HEK293 (cell line): Measurements from ENCODE around the gene SLC33A1.

Experiments used
- CTCF ChIA-PET: fragments of 350-600 bp; formaldehyde crosslinking; extraction: SDS; loops from one replicate; lab custom pipeline; 2021; ENCODE audit warnings: antibody characterized with exemption; lab: Yijun Ruan, JAX
- POLR2A ChIA-PET: fragments of 300-600 bp; formaldehyde crosslinking; extraction: SDS; loops from one replicate; lab custom pipeline; 2020; ENCODE audit warnings: antibody characterized with exemption, inconsistent platforms; lab: Yijun Ruan, JAX
- H3K27ac ChIP-seq: fragments of 200-500 bp; sonication (Bioruptor generic); 2 replicates; pipeline ENCODE4 v1.5.1; 2014; ENCODE audit warnings: low read depth, low read length, control low read depth, inconsistent platforms; ENCODE audit errors: extremely low read depth
- H3K36me3 ChIP-seq, 2 experiments: fragments of 200-500 bp in 1 of 2; sonication (Bioruptor generic) in 1 of 2; 1 replicate in 1 of 2; 2 replicates in 1 of 2; pipeline ENCODE4 v1.5.1; 2014 to 2017; ENCODE audit warnings: inconsistent platforms in 2 of 2, low read length in 2 of 2; ENCODE audit not compliant: control insufficient read depth in 2 of 2, insufficient read depth in 1 of 2
- H3K4me1 ChIP-seq: fragments of 200-500 bp; sonication (Bioruptor generic); 2 replicates; pipeline ENCODE4 v1.5.1; 2014; ENCODE audit warnings: mild to moderate bottlenecking, low read length, inconsistent platforms; ENCODE audit not compliant: control insufficient read depth, insufficient read depth
- H3K4me3 ChIP-seq: 2 replicates; pipeline ENCODE4 v1.5.1; 2011; ENCODE audit warnings: low read depth, mild to moderate bottlenecking, control low read depth, low read length, moderate library complexity
- H3K9me3 ChIP-seq: fragments of 200-500 bp; sonication (Bioruptor generic); 2 replicates; pipeline ENCODE4 v1.5.1; 2014; ENCODE audit warnings: low read depth, low read length, inconsistent platforms; ENCODE audit not compliant: control insufficient read depth, insufficient read depth
- IKZF3 ChIP-seq: fragments of 450-650 bp; IDR thresholded peaks from 2 replicates; pipeline ENCODE4 v1.5.0; 2018; ENCODE audit warnings: missing biosample characterization, mild to moderate bottlenecking, missing genetic modification characterization, moderate library complexity
- KLF8 ChIP-seq: fragments of 450-650 bp; formaldehyde crosslinking; IDR thresholded peaks from 2 replicates; pipeline ENCODE4 v1.5.1; 2016; ENCODE audit warnings: missing biosample characterization, missing genetic modification characterization
- PRDM2 ChIP-seq: fragments of 450-650 bp; formaldehyde crosslinking; IDR thresholded peaks from 2 replicates; pipeline ENCODE4 v1.5.1; 2016; ENCODE audit warnings: missing biosample characterization, missing genetic modification characterization, borderline replicate concordance
- ZBTB11 ChIP-seq: fragments of 450-650 bp; formaldehyde crosslinking; conservative IDR thresholded peaks from 2 replicates; pipeline ENCODE4 v1.5.1; 2016; ENCODE audit warnings: low read depth, missing biosample characterization, missing genetic modification characterization
- ZBTB17 ChIP-seq: fragments of 450-650 bp; formaldehyde crosslinking; IDR thresholded peaks from 2 replicates; pipeline ENCODE4 v1.5.1; 2016; ENCODE audit warnings: missing biosample characterization, missing genetic modification characterization
- ZBTB48 ChIP-seq: fragments of 450-650 bp; formaldehyde crosslinking; IDR thresholded peaks from 2 replicates; pipeline ENCODE4 v1.5.1; 2016; ENCODE audit warnings: missing biosample characterization, missing genetic modification characterization
- ZIC2 ChIP-seq: fragments of 450-650 bp; formaldehyde crosslinking; IDR thresholded peaks from 2 replicates; pipeline ENCODE4 v1.5.1; 2016; ENCODE audit warnings: missing biosample characterization, missing genetic modification characterization
- ZNF114 ChIP-seq: fragments of 450-650 bp; formaldehyde crosslinking; IDR thresholded peaks from 2 replicates; pipeline ENCODE4 v1.5.0; 2017; ENCODE audit warnings: missing biosample characterization, missing genetic modification characterization
- ZNF302 ChIP-seq: fragments of 450-650 bp; formaldehyde crosslinking; IDR thresholded peaks from 2 replicates; pipeline ENCODE4 v1.5.1; 2016; ENCODE audit warnings: missing biosample characterization, missing genetic modification characterization, low read depth
- ZNF341 ChIP-seq: fragments of 450-650 bp; formaldehyde crosslinking; IDR thresholded peaks from 2 replicates; pipeline ENCODE4; 2016; ENCODE audit warnings: low read depth, missing biosample characterization, missing genetic modification characterization
- ZNF354C ChIP-seq: fragments of 450-650 bp; formaldehyde crosslinking; IDR thresholded peaks from 2 replicates; pipeline ENCODE4 v1.5.1; 2016; ENCODE audit warnings: missing biosample characterization, missing genetic modification characterization, low read depth, borderline replicate concordance
- ZNF366 ChIP-seq: fragments of 450-650 bp; formaldehyde crosslinking; conservative IDR thresholded peaks from 2 replicates; pipeline ENCODE4 v1.5.1; 2016; ENCODE audit warnings: missing biosample characterization, missing genetic modification characterization
- ZNF530 ChIP-seq: fragments of 450-650 bp; formaldehyde crosslinking; IDR thresholded peaks from 2 replicates; pipeline ENCODE4 v1.5.1; 2016; ENCODE audit warnings: low read depth, missing biosample characterization, missing genetic modification characterization
- ZSCAN23 ChIP-seq: fragments of 450-650 bp; formaldehyde crosslinking; IDR thresholded peaks from 2 replicates; pipeline ENCODE4 v1.5.1; 2016; ENCODE audit warnings: missing biosample characterization, missing genetic modification characterization
- TF ChIP-seq, protein P1 (sequence below): fragments of 450-650 bp; formaldehyde crosslinking; IDR thresholded peaks from 2 replicates; pipeline ENCODE4 v1.5.1; 2016; ENCODE audit warnings: missing biosample characterization, missing genetic modification characterization
- TF ChIP-seq, protein P2 (sequence below): fragments of 450-650 bp; formaldehyde crosslinking; conservative IDR thresholded peaks from 2 replicates; pipeline ENCODE4 v1.5.1; 2016; ENCODE audit warnings: low read depth, missing biosample characterization, missing genetic modification characterization

The SLC33A1 gene

GRCh38 chr3:155891321-155891720, 37.1 kb upstream of the SLC33A1 start:
- Histone ChIP-seq H3K4me3 (no peak overlapping the region), H3K27ac (no peak overlapping the region), H3K4me1 (no peaks in the 10 kb centered on the region), H3K9me3 (no peaks in the 10 kb centered on the region), H3K36me3 (peaks cover 13 to 33% of the 10 kb centered on the region in 2 experiments; a peak in 2 of 3 replicates)
- POLR2A ChIA-PET = interaction anchor here (0.6 kb wide), 1 partner anchor 71 kb away, joined by 4 read pairs; no protein-coding TSS in a partner anchor
- CTCF ChIA-PET = no interaction called here
- TF ChIP-seq PRDM2 (no peak), ZNF302 (tag by site-specific recombination) (no peak), ZNF530 (no peak), ZNF114 (tag by site-specific recombination) (no peak), ZIC2 (tag by site-specific recombination) (no peak), ZBTB11 (tag by site-specific recombination) (no peak), IKZF3 (tag by site-specific recombination) (no peak), KLF8 (no peak), ZSCAN23 (tag by site-specific recombination) (no peak), ZNF354C (tag by site-specific recombination) (no peak), ZNF366 (tag by site-specific recombination) (no peak), ZBTB17 (tag by site-specific recombination) (no peak), ZBTB48 (no peak), ZNF341 (no peak)
- TF ChIP-seq, protein P1, sequence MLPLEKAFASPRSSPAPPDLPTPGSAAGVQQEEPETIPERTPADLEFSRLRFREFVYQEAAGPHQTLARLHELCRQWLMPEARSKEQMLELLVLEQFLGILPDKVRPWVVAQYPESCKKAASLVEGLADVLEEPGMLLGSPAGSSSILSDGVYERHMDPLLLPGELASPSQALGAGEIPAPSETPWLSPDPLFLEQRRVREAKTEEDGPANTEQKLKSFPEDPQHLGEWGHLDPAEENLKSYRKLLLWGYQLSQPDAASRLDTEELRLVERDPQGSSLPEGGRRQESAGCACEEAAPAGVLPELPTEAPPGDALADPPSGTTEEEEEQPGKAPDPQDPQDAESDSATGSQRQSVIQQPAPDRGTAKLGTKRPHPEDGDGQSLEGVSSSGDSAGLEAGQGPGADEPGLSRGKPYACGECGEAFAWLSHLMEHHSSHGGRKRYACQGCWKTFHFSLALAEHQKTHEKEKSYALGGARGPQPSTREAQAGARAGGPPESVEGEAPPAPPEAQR (tag by site-specific recombination) = no peak
- TF ChIP-seq, protein P2, sequence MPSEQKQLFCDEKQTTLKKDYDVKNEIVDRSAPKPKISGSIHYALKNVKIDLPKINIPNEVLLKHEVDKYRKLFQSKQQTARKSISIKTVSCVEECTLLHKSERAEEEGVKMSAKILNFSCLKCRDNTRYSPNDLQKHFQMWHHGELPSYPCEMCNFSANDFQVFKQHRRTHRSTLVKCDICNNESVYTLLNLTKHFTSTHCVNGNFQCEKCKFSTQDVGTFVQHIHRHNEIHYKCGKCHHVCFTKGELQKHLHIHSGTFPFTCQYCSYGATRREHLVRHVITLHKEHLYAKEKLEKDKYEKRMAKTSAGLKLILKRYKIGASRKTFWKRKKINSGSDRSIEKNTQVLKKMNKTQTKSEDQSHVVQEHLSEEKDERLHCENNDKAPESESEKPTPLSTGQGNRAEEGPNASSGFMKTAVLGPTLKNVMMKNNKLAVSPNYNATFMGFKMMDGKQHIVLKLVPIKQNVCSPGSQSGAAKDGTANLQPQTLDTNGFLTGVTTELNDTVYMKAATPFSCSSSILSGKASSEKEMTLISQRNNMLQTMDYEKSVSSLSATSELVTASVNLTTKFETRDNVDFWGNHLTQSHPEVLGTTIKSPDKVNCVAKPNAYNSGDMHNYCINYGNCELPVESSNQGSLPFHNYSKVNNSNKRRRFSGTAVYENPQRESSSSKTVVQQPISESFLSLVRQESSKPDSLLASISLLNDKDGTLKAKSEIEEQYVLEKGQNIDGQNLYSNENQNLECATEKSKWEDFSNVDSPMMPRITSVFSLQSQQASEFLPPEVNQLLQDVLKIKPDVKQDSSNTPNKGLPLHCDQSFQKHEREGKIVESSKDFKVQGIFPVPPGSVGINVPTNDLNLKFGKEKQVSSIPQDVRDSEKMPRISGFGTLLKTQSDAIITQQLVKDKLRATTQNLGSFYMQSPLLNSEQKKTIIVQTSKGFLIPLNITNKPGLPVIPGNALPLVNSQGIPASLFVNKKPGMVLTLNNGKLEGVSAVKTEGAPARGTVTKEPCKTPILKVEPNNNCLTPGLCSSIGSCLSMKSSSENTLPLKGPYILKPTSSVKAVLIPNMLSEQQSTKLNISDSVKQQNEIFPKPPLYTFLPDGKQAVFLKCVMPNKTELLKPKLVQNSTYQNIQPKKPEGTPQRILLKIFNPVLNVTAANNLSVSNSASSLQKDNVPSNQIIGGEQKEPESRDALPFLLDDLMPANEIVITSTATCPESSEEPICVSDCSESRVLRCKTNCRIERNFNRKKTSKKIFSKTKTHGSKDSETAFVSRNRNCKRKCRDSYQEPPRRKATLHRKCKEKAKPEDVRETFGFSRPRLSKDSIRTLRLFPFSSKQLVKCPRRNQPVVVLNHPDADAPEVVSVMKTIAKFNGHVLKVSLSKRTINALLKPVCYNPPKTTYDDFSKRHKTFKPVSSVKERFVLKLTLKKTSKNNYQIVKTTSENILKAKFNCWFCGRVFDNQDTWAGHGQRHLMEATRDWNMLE (tag by site-specific recombination) = no peak
- TF ChIP-seq, all 188 proteins: peak for 0
